Activated CD4-positive, alpha-beta T cell treated with anti-CD3 and anti-CD28 coated beads, Interleukin-2, Interleukin-4, amounts not matched to agents 100 ng/mL and 50 ng/mL, durations not matched to agents 16 hours and 8 hours (primary cell): ENCODE results near the gene GNLY.

ENCODE experiments used
- DNase-seq: peaks from one replicate; pipeline ENCODE4 v3.0.0-alpha.2; 2020; ENCODE audit warnings: low spot score

The GNLY gene

GRCh38 chr2:85744741-85745601, 50.8 kb downstream of the GNLY start:
- DNase-seq: no peak

- DNase-seq: no peak
Observed at GRCh38 chr2:85745619-85746018, 51.5 kb downstream of the GNLY start.

DNA sequence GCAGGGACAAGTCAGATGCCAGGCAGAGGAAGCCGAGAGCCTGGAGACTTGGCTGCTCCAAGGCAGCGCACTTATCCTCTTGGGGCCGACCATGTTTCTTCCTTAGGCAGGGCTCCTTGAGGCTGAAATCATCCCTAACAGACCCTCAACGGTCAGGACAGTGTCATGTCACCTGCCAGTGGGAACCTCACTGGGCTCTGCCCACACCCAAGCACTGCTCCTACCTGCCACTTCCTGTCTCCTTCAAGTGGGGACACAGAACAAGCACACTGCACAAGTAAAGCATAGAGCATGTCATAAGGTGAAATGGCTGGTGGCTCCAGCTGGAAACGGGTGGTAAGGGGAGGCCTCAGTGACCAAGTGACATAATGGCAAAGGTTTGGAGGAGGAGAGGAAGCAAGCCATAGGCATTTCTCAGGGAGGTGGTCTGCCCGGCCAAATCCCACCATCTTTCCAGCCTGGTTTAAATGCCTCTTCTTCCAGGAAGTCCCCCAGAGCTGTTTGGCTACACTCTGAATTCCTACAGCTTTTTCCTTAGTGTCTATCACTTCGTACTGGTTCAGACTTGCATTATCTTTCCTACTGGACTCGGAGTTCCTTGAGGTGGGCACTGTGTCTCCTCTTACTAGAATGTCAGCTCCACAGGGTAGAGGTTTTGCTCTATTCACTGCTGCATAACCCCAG, 52.3 kb downstream of the GNLY start:
- no peak for DNase-seq

DNA sequence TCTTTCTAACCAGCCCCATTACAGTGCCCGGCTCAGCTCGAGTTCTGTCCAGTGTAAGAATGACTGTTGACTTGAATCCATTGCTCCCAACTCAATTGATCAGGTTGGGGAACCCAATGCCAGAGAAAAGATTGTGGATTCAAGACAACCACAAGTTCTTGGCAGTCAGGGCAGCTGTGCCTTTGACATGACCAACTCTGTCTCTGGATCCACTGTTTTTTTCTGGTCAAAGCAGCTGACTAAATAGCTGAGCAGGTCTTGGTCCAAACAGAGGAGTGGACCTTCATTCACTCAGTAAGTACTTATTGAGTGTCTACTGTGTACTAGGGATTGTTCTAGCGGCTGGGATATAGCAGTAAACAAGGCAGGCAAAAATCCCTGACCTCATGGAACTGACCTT, 53.3 kb downstream of the GNLY start:
- DNase-seq: no peak

DNA sequence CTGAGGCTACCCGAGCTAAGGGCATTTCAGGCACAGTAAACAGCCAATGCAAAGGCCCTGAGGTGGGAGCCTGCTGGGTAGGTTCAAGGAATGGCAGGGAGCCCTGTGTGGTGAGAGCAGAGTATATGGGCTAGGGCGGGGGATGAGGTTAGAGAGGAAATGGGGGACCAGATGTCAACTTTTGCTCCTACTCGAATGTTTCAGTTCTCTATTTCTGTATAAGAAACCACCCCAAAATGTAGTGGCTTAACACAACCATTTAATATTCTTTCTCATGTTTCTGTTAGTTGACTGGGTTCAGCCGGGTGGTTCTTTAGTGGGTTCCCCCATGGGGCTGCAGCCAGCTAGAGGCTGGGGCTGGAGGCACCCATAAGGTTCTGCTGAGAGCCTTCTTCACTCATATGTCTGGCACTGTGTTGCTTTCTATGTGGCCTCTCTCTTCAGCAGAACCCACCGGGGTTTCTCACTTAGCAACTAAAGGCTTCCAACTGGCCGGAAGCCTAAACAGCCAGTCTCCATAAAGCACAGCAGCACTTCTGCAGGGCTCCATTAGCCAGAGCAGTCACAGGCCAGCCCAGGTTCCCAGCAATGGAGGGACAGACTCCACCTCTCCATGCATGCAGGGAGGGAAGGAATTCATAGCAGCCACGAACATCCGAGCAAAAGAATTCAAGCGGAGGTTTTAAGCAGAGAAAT, 54.0 kb downstream of the GNLY start:
- no peak for DNase-seq
